Fibroblast of the aortic adventitia (primary cell): ENCODE measurements around the gene DNAL4. TPM values are rescaled to one million over a fixed set of nuclear protein-coding genes. Genes with fewer than 3 reads are reported as not detected.
A peak's percentile ranks its signal among the peaks of the same experiment; 100 is the strongest.

ENCODE experiments used
- DNase-seq: peaks from one replicate; pipeline ENCODE4 v3.0.0-alpha.2; 2010; ENCODE audit warnings: low read depth
- H3K4me3 ChIP-seq: 2 replicates; pipeline ENCODE4 v1.5.1; 2011; ENCODE audit warnings: low read depth, mild to moderate bottlenecking, control low read depth, low read length, moderate library complexity
- CTCF ChIP-seq: IDR thresholded peaks from 2 replicates; pipeline ENCODE4 v1.5.1; 2011; ENCODE audit warnings: mild to moderate bottlenecking, low read length, control low read depth, inconsistent platforms; ENCODE audit not compliant: insufficient read depth
- total RNA-seq: library from RNA; depleted of rRNA; stranded (reverse); fragments of >200 nt; gene quantifications from 2 replicates; pipeline ENCODE4 v1.2.3, GENCODE V29; 2012; ENCODE audit warnings: low replicate concordance

The DNAL4 gene
- total RNA-seq, 1 donor: 11.0 TPM

- no peak for TF ChIP-seq CTCF
- H3K4me3 ChIP-seq: no peak overlapping the region
- no peak for DNase-seq
Measured at GRCh38 chr22:38828616-38829205, 34.8 kb upstream of the DNAL4 start.

- TF ChIP-seq CTCF: no peak
- no peak for DNase-seq
Measured at GRCh38 chr22:38828191-38828590, 34.2 kb upstream of the DNAL4 start.

GRCh38 chr22:38827510-38827909 lies 33.6 kb upstream of the DNAL4 start:
- H3K4me3 ChIP-seq: no peak overlapping the region
- no peak for TF ChIP-seq CTCF
- no peak for DNase-seq

More at GRCh38 chr22:38828191-38828590, 34.2 kb upstream of the DNAL4 start:
- no peak overlapping the region for H3K4me3 ChIP-seq

- no peak for TF ChIP-seq CTCF
- no peak for DNase-seq
- no peak overlapping the region for H3K4me3 ChIP-seq
Measured at GRCh38 chr22:38826801-38827200, 32.9 kb upstream of the DNAL4 start.

GRCh38 chr22:38826386-38826785 lies 32.4 kb upstream of the DNAL4 start:
- no peak for DNase-seq
- no peak overlapping the region for H3K4me3 ChIP-seq
- no peak for TF ChIP-seq CTCF

GRCh38 chr22:38824585-38824984 lies 30.6 kb upstream of the DNAL4 start:
- peak; percentile 76 for TF ChIP-seq CTCF
- no peak overlapping the region for H3K4me3 ChIP-seq
- peak; percentile 79 for DNase-seq

- H3K4me3 ChIP-seq: no peak overlapping the region
- no peak for DNase-seq
Measured at GRCh38 chr22:38823637-38824036, 29.7 kb upstream of the DNAL4 start.

More at GRCh38 chr22:38823637-38824036, 29.7 kb upstream of the DNAL4 start:
- TF ChIP-seq CTCF: no peak
